Measurements from ENCODE around the gene NPDC1. TPM values are rescaled to one million over a fixed set of nuclear protein-coding genes. Genes with fewer than 3 reads are reported as not detected.
"Not testable (repeated sequence)": the region's sequence is repeated elsewhere in the genome, so short reads cannot be mapped to it uniquely, and the experiment has no call there.

The NPDC1 gene
- total RNA-seq, 1 donor from 2014 or later = 6.2 TPM

DNA sequence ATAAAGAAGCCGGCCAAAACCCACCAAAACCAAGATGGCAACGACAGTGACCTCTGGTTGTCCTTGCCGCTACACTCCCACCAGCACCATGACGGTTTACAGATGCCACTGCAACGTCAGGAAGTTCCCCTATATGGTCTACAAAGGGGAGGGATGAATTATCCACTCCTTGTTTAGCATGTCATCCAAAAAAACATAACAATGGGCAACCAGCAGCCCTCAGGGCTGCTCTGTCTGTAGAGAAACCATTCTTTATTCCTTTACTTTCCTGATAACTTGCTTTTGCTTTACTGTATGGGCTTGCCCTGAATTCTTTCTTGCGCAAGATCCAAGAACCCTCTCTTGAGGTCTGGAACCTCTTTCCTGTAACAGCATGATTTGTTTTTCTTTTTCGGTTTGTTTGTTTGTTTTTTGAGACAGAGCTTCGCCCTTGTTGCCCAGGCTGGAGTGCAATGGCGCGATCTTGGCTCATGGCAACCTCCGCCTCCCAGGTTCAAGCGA is 29.3 kb upstream of the NPDC1 start:
- DNase-seq (ENCODE audit: low read depth in 2 of 2) = no peak

DNA sequence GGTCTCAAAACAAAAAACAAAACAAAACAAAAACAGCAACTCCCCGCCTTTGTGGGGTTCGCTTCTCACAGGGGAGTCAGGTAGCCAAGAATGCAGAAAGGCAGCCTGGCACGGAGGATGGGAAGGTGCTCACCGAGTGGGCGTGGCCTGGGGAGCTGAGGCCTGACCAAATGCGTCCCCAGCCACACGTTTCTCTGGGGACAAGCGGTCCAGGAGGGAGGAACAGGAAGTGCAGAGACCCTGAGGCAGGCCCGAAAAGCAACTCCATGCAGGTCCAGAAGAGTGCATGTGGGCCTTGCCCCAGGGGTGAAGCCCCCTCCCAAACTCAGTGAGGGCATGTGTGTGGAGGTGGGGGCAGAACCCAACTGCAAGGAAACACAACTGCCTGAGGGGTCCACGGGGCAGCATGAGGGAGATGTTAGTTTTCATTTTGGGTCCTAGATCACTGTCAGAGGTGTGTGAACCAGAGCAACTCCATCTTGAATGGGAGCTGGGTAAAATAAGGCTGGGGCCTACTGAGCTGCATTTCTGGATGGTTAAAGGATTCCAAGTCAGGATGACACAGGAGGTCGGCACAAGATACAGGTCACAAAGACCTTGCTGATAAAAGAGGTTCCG is 28.8 kb upstream of the NPDC1 start:
- DNase-seq (ENCODE audit: low read depth in 2 of 2) = no peak

DNA sequence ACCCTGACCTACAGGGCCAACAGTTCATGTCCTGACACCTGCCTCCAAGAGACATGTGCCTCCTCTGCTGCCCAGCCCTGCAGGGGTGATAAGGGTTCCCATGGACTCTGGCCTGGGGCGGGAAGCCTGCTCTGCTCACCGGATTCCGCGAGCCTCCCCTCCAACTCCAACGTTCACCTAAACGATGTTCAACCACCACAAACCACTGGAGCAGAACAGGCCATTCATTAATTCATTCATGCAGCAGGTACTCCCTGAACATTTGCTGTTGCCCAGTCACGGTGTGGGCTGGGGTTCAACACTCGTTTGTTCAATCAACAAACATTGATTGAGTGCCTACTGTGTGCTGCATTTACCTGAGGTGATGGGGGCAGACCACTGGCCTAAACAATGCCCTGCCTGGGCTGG is 28.0 kb upstream of the NPDC1 start:
- DNase-seq (ENCODE audit: low read depth in 2 of 2) = no peak

DNA sequence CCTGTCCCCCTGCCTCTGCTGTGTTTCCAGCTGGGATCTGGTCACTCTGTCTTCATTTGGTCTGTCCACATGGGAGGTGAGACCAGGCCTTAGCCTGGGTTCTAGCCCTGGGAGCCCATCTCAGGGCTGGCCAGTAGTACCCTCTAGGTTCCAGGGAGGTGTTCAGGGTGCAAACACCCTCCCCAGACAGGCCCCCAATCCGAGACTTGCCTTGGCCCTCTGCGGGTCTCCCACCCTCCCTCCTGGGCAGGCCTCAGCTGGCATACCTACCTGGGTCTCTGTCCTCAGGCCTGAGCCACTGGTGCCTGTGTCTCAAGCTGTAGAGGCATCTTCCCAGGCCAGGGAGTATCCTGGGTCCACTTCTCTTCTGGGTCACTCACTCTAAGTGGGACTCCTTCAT is 25.3 kb upstream of the NPDC1 start:
- no peak for DNase-seq (ENCODE audit: low read depth in 2 of 2)

- DNase-seq (ENCODE audit: low read depth in 2 of 2) = no peak
Measured at GRCh38 chr9:137070906-137071275, 24.9 kb upstream of the NPDC1 start.

DNA sequence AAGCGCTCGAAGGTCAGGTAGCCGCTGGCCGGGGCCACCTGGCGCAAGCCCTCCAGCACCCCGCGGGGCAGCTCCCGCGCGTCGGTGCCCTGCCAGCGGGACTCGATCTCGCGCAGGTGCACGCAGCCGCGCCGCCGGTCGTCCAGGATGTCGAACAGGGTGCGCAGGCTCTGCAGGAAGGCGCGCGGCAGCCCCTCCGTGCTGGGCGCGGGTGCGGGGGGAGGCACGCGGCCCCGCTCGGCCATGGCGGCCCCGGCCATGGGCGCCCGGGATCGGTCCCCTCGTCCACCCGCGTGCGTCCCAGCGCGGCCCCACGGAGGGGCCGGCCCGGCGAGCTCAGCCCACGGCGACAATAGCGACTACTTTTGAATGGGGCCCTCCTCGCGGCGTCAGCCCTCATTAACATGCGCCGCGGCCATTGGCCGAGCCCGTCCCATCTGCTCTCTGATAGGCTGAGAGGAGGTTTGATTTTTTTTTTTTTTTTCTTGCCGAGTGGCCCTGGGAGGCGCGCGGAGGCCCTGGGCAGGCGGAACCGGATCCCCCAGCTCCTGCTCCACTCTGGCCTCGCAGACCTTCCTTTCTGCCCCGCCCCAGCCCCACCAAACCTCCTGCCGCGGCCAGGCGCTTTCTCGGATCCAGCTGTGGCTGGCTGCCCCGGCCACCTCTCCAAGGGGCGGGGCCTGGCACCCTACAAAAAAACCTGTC is 24.4 kb upstream of the NPDC1 start, which contains the start of gene SAPCD2:
SAPCD2 (minus strand) TSS at position 357 of the 705 bp plus-strand sequence; CDS start at position 260, 97 bp downstream.
- peak; percentile 87 to 90 for DNase-seq (ENCODE audit: low read depth in 2 of 2)

DNA sequence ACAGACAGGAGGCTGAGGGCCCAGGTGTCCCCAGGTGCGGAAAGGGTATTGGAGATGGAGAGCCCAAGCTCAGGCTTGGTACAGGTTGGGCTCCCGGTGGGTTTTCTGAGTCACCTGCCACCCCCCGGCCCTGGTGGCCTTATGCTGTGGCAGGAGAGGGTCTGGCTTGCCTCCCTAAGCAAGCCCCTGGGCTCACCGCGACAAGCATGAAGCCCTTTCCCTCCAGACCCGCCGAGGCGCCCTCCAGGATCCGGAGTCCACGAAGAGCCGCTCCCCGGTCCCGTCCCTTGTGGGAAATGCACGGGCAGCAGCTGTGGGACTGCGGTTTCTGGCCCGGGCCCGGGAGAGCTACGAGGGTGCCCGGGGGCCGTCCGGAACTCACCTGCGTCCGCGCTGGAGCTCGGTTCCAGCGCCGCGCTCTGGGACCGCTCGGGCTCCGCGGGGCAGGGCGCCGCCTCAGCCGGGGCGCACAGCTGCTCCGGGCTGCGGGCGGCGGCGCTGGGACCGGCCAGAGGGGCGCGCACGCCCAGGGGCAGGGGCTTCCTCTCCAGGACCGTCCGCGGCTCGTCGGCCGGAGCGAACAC is 23.6 kb upstream of the NPDC1 start:
- DNase-seq (ENCODE audit: low read depth in 2 of 2) = no peak

- no peak for DNase-seq (ENCODE audit: low read depth in 2 of 2)
Measured at GRCh38 chr9:137068539-137069507, 22.8 kb upstream of the NPDC1 start.

DNA sequence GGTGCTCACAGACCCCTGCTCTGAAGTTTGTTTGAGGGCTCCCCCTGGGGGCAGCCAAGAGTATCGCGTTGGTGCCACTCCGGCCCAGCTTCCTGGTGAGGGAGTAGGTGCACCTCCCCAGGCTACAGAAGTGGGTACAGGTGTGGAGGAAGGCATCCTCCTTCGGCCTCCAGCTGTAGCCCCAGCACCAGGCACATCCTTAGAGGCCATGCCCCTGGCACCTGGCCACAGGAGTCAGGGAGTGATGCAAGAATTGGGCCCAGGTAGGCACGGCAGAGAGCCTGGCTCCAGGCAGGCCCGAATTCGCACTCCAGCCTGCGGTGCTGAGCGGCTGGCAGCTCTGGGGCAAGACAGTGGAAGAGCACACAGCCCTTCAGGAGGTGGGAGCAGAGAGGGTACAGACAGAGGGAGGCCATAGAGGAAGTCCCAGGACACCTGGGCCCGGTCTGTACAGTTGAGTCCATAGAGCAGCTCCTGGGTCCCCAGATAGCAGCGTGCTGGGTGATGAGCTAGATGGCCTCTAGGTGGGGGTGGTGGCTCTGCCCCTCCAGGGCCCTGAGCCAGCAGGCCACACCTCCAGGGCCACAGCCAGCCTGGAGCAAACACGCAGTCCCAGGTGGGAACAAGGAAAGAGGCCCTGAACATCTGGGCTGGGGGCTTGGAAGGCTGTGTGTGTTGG is 22.0 kb upstream of the NPDC1 start:
- DNase-seq (ENCODE audit: low read depth in 2 of 2) = peak; percentile 81 to 88

DNA sequence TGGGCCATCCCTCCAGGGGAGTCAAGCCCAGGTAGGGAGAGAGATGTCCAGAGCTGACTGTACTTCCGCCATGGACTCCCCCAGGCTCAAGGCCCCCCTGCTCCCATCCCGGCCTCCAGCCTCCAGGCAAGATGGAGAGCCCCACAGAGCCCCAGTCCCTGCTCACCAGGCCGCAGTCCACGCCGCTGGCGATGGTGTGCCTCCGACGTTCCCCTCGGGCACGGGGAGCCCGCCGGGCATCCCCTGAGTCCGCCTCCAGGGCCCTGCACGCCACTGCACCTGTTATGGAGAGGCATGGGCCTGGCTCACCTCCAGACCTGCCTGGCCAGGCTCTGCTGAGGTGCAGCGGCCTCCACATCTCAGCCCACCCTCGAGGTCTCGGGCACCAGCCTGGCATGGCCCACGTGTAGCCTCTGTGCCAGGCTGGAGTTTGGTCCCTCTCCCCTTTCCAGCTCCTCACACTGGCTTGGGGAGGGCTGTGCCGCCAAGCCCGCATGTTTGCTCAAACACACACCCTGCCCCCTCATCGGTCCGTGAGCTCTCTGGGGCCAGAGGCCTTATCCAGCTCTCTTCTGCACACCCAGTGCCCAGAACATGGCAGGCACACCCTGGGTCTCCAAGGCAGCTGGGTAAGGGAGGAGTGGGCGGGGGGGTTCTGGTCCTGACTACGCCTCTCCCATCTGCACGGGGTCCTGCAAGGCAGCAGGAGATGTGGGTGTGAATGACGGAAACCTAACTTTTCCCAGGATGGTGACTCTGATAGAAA is 20.3 kb upstream of the NPDC1 start:
- DNase-seq (ENCODE audit: low read depth in 2 of 2) = no peak

- DNase-seq (ENCODE audit: low read depth in 2 of 2) = no peak
Measured at GRCh38 chr9:137065336-137065967, 19.5 kb upstream of the NPDC1 start.

DNA sequence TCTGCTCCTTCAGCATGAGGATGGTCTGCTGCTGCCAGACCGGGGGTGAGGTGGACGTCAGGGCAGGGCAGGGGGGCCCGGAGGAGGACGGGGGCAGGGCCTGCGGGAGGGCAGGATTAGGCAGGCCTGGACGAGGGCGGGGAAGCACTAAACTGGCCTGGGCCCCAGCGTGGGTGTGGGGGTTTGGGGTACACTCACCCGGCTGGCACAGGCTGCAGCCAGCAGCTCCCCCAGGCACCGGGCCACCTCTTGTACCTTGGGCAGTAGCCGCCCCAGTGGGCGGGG is 18.8 kb upstream of the NPDC1 start:
- no peak for DNase-seq (ENCODE audit: low read depth in 2 of 2)

GRCh38 chr9:137064027-137064879 is 18.3 kb upstream of the NPDC1 start:
- DNase-seq (ENCODE audit: low read depth in 2 of 2) = peak; percentile 47 to 61

DNA sequence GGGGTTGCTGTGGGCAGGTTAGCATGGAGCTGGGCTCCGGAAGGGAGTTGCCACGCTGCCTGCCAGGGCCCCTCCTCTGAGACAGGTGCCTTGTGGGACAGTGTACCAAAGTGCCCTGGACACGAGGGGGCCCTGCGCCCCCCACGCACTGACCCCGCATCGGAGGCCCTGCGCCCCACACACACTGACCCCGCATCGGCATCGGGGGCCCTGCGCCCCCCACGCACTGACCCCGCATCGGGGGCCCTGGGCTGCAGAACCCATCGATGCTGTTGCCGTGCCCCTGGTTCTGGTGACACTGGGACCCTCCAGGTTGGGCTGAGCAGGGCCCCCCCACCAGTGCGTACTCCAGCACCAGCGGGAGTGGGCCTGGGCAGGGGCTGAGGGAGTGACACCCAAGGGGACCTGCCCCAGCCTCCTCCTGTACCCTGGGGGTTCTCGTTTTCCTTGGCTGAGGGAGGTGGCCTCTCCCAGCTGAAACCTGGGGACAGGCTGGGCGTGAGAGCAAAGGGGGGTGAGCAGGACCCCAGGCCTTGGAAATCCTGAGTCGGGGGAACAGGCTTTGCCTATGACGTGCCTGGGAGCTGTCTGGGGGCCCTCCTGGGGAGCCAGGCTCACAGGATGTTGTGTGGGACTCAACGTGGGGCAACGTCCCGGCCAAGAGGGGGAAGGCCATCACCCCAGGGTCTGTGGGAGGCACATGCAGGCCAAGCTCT is 17.5 kb upstream of the NPDC1 start:
- DNase-seq (ENCODE audit: low read depth in 2 of 2) = no peak

DNA sequence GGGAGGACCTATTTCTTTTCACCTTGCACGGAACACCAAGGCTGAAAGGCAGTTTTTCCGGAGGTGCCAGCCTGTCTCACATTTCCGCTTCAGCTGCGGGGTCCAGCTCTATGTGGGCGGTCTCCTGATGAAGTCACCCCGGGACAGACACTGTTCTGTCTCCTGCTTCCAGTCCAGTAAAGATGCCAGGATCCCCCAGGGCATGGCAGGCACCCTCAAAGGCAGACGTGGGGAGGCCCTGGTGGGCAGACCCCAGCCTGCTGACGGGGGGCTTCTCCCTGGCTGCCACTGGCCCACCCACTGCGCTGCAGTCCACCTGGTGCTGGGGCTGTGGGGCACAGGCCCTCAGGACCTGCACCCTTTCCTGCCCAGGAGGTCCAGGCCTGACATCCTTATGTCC is 16.8 kb upstream of the NPDC1 start:
- not testable (repeated sequence) for DNase-seq (ENCODE audit: low read depth in 2 of 2)

DNA sequence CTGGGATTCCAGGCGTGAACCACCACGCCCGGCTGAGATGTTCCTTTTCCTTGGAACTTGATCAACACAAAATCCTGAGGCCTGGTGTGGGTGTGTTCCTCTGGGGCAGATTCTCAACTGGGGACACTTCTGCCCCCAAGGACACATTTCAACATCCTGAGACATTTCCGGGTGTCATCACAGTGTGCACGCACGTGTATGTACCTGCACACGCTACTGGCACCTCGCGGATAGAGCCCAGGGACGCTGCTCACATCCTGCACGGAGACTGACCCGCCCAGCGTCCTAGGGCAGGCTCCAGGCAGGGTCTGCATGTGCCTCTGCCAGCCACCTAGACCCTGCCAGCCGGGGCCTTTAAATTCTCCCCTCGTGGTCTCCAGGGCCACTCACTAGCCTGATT is 16.4 kb upstream of the NPDC1 start:
- no peak for DNase-seq (ENCODE audit: low read depth in 2 of 2)

DNA sequence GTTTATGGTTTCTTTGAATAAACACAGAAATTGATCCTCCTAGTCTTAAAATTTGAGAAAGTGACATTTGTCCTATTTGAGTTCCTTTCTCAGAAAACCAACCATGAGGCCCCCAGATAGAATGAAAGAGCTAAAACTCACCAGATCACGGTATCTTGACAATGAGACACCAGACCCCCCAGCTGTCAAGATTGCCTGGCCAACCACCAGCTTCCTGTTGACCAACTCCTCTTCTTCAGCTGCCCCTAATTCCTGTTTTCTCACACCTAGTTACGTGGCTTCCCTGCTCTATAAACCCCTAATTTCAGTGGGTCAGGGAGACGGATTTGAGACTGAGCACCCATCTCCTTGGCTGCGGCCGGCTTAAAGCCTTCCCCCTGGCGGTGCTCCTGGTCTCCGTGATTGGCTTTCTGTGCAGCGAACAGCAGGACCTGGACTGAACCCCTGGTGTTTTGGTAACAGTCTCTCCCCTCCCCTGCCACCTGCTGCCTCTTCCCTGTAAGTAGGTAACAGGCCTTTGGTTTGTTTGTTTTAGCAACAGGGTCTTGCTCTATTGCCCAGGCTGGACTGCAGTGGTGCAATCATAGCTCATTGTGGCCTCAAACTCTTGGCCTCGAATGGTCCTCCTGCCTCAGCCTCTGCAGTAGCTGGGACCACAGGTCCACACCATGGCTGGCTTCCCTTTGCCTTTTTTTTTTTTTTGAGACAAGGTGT is 12.7 kb upstream of the NPDC1 start:
- no peak for DNase-seq (ENCODE audit: low read depth in 2 of 2)

DNA sequence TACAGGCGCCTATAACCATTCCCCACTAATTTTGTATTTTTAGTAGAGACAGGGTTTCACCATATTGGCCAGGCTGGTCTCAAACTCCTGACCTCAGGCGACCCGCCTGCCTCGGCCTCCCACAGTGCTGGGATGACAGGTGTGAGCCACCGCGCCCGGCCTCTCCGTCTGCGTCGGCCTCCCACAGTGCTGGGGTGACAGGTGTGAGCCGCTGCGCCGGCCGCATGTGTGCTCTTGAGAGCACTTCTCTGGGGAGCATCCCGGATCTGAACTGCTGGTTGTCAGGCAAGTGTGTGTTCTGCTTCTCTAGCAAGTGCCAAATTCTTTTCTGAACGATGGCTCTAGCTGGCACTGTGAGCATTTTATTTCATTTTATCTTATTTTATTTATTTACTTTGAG is 11.6 kb upstream of the NPDC1 start:
- no peak for DNase-seq (ENCODE audit: low read depth in 2 of 2)

Data from lung microvascular endothelial cell (primary cell).